ENCODE measurements around the gene MRPL11. TPM values are rescaled to one million over a fixed set of nuclear protein-coding genes. Genes with fewer than 3 reads are reported as not detected.

The MRPL11 gene
- polyA plus RNA-seq, 1 of the 3 experiments (the other 2 are of a cell fraction) = 45.6 TPM

DNA sequence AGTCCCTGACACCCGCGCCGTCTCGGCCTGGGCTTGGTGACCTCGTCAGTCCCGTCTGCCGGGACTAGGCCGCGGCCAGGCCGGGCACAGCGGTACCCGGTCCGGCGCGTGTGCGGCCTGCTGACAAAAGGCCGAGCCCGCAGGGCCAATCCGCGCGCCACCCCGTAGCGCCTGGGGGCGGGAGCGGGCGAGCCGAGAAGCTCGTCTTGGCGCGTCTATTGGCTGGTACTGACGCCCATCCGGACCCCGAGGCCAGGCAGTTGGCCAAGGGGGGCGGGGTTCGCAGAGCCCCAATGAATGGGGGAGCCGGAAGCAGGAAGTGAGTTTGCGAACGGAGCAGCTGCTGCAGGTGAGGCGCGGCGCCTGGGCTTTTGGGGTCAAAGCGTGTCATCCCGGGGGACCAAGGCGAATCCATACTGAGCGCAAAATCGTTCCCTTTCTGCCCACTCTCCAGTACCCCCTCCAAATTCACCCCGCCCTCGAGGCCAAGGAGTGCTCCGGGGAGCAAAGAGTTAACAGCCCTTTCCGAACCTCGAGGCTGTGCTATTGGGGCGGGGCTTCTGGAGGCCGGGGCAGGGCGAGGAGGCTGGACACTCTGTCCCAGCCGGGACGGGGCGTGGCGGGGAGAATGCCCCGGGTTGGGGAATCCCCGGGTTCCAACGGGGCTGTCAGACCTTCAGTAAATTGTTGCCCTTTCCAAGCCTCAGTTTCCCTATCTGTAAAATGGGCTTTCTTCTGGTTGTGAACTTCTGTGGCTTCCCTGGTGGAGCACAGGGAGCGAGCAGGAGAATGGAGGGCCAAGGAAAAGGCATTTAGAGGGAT lies 41.7 kb upstream of the MRPL11 start, which contains the start of gene DPP3 (continued):
- TF ChIP-seq, protein P1, sequence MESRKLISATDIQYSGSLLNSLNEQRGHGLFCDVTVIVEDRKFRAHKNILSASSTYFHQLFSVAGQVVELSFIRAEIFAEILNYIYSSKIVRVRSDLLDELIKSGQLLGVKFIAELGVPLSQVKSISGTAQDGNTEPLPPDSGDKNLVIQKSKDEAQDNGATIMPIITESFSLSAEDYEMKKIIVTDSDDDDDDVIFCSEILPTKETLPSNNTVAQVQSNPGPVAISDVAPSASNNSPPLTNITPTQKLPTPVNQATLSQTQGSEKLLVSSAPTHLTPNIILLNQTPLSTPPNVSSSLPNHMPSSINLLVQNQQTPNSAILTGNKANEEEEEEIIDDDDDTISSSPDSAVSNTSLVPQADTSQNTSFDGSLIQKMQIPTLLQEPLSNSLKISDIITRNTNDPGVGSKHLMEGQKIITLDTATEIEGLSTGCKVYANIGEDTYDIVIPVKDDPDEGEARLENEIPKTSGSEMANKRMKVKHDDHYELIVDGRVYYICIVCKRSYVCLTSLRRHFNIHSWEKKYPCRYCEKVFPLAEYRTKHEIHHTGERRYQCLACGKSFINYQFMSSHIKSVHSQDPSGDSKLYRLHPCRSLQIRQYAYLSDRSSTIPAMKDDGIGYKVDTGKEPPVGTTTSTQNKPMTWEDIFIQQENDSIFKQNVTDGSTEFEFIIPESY (IDR thresholded peaks at IDR 0.05; ENCODE audit: borderline replicate concordance, low read depth) = peak; percentile 27; the same call in 1 of the 2 replicates
- peak; percentile 45; the same call in 1 of the 2 replicates for TF ChIP-seq NFIC (IDR thresholded peaks at IDR 0.05; ENCODE audit: borderline replicate concordance)
- TF ChIP-seq, protein P2, sequence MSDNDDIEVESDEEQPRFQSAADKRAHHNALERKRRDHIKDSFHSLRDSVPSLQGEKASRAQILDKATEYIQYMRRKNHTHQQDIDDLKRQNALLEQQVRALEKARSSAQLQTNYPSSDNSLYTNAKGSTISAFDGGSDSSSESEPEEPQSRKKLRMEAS (IDR thresholded peaks at IDR 0.05; ENCODE audit: low read depth) = peak; percentile 78
- peak; percentile 54 for TF ChIP-seq MXI1 (IDR thresholded peaks at IDR 0.05; ENCODE audit: low read depth, low read length)
- TF ChIP-seq FOXJ3 (CRISPR knock-in tag; IDR thresholded peaks at IDR 0.05) = no peak
- TF ChIP-seq MEF2A (IDR thresholded peaks at IDR 0.05; ENCODE audit: borderline replicate concordance, low read depth) = no peak
- TF ChIP-seq EZH2phosphoT487 (IDR thresholded peaks at IDR 0.05; ENCODE audit: borderline replicate concordance, low read depth) = no peak
- no peak for TF ChIP-seq TEAD4 (IDR thresholded peaks at IDR 0.05; ENCODE audit: borderline replicate concordance, insufficient read depth)
- peak; percentile 38; the same call in 1 of the 2 replicates for TF ChIP-seq RCOR1 (IDR thresholded peaks at IDR 0.05; ENCODE audit: low read length)
- no peak for TF ChIP-seq RXRA (IDR thresholded peaks at IDR 0.05; ENCODE audit: borderline replicate concordance, low read depth)
- TF ChIP-seq GATA2 (CRISPR knock-in tag; IDR thresholded peaks at IDR 0.05) = no peak
- TF ChIP-seq, protein P3, sequence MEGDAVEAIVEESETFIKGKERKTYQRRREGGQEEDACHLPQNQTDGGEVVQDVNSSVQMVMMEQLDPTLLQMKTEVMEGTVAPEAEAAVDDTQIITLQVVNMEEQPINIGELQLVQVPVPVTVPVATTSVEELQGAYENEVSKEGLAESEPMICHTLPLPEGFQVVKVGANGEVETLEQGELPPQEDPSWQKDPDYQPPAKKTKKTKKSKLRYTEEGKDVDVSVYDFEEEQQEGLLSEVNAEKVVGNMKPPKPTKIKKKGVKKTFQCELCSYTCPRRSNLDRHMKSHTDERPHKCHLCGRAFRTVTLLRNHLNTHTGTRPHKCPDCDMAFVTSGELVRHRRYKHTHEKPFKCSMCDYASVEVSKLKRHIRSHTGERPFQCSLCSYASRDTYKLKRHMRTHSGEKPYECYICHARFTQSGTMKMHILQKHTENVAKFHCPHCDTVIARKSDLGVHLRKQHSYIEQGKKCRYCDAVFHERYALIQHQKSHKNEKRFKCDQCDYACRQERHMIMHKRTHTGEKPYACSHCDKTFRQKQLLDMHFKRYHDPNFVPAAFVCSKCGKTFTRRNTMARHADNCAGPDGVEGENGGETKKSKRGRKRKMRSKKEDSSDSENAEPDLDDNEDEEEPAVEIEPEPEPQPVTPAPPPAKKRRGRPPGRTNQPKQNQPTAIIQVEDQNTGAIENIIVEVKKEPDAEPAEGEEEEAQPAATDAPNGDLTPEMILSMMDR (IDR thresholded peaks at IDR 0.05) = no peak
- peak; percentile 78 for TF ChIP-seq GABPA (IDR thresholded peaks at IDR 0.05; ENCODE audit: low read depth)
- peak; percentile 67 for TF ChIP-seq CHD2 (IDR thresholded peaks at IDR 0.05; ENCODE audit: low read length, partially characterized antibody)
- peak; percentile 84; the same call in 1 of the 2 replicates for TF ChIP-seq POLR2AphosphoS5 (IDR thresholded peaks at IDR 0.05; ENCODE audit: low read depth, low read length)
- no peak for TF ChIP-seq YY1 (IDR thresholded peaks at IDR 0.05; ENCODE audit: low read depth)
- peak; percentile 99 for TF ChIP-seq PBX3 (IDR thresholded peaks at IDR 0.05)
- TF ChIP-seq TAF1 (IDR thresholded peaks at IDR 0.05; ENCODE audit: borderline replicate concordance, low read depth, low read length) = peak; percentile 65; the same call in 1 of the 2 replicates
- TF ChIP-seq, protein P4, sequence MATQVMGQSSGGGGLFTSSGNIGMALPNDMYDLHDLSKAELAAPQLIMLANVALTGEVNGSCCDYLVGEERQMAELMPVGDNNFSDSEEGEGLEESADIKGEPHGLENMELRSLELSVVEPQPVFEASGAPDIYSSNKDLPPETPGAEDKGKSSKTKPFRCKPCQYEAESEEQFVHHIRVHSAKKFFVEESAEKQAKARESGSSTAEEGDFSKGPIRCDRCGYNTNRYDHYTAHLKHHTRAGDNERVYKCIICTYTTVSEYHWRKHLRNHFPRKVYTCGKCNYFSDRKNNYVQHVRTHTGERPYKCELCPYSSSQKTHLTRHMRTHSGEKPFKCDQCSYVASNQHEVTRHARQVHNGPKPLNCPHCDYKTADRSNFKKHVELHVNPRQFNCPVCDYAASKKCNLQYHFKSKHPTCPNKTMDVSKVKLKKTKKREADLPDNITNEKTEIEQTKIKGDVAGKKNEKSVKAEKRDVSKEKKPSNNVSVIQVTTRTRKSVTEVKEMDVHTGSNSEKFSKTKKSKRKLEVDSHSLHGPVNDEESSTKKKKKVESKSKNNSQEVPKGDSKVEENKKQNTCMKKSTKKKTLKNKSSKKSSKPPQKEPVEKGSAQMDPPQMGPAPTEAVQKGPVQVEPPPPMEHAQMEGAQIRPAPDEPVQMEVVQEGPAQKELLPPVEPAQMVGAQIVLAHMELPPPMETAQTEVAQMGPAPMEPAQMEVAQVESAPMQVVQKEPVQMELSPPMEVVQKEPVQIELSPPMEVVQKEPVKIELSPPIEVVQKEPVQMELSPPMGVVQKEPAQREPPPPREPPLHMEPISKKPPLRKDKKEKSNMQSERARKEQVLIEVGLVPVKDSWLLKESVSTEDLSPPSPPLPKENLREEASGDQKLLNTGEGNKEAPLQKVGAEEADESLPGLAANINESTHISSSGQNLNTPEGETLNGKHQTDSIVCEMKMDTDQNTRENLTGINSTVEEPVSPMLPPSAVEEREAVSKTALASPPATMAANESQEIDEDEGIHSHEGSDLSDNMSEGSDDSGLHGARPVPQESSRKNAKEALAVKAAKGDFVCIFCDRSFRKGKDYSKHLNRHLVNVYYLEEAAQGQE (IDR thresholded peaks at IDR 0.05; ENCODE audit: low read depth, low read length) = peak; percentile 44; the same call in 1 of the 2 replicates
- TF ChIP-seq TCF12 (IDR thresholded peaks at IDR 0.05) = no peak
- TF ChIP-seq JUND (IDR thresholded peaks at IDR 0.05) = no peak

Data from SK-N-SH (cell line).